HEK293 (cell line): ENCODE measurements around the gene C16orf82.

ENCODE experiments used
- CTCF ChIA-PET: fragments of 350-600 bp; formaldehyde crosslinking; extraction: SDS; loops from one replicate; lab custom pipeline; 2021; ENCODE audit warnings: antibody characterized with exemption; lab: Yijun Ruan, JAX
- POLR2A ChIA-PET: fragments of 300-600 bp; formaldehyde crosslinking; extraction: SDS; loops from one replicate; lab custom pipeline; 2020; ENCODE audit warnings: antibody characterized with exemption, inconsistent platforms; lab: Yijun Ruan, JAX
- H3K27ac ChIP-seq: fragments of 200-500 bp; sonication (Bioruptor generic); 2 replicates; pipeline ENCODE4 v1.5.1; 2014; ENCODE audit warnings: low read depth, low read length, control low read depth, inconsistent platforms; ENCODE audit errors: extremely low read depth
- H3K36me3 ChIP-seq, 2 experiments: fragments of 200-500 bp in 1 of 2; sonication (Bioruptor generic) in 1 of 2; 1 replicate in 1 of 2; 2 replicates in 1 of 2; pipeline ENCODE4 v1.5.1; 2014 to 2017; ENCODE audit warnings: inconsistent platforms in 2 of 2, low read length in 2 of 2; ENCODE audit not compliant: control insufficient read depth in 2 of 2, insufficient read depth in 1 of 2
- H3K4me1 ChIP-seq: fragments of 200-500 bp; sonication (Bioruptor generic); 2 replicates; pipeline ENCODE4 v1.5.1; 2014; ENCODE audit warnings: mild to moderate bottlenecking, low read length, inconsistent platforms; ENCODE audit not compliant: control insufficient read depth, insufficient read depth
- H3K4me3 ChIP-seq: 2 replicates; pipeline ENCODE4 v1.5.1; 2011; ENCODE audit warnings: low read depth, mild to moderate bottlenecking, control low read depth, low read length, moderate library complexity
- H3K9me3 ChIP-seq: fragments of 200-500 bp; sonication (Bioruptor generic); 2 replicates; pipeline ENCODE4 v1.5.1; 2014; ENCODE audit warnings: low read depth, low read length, inconsistent platforms; ENCODE audit not compliant: control insufficient read depth, insufficient read depth
- HOXA7 ChIP-seq: sonication (generic); formaldehyde crosslinking; IDR thresholded peaks from 2 replicates; pipeline ENCODE4 v1.8.1; 2022; ENCODE audit warnings: missing genetic modification reagents, borderline replicate concordance
- INSM2 ChIP-seq: fragments of 450-650 bp; formaldehyde crosslinking; IDR thresholded peaks from 2 replicates; pipeline ENCODE4 v1.5.1; 2016; ENCODE audit warnings: missing biosample characterization, missing genetic modification characterization
- SP3 ChIP-seq: fragments of 450-650 bp; formaldehyde crosslinking; IDR thresholded peaks from 2 replicates; pipeline ENCODE4 v1.5.1; 2016; ENCODE audit warnings: missing biosample characterization, missing genetic modification characterization
- TSHZ1 ChIP-seq: fragments of 450-650 bp; formaldehyde crosslinking; IDR thresholded peaks from 2 replicates; pipeline ENCODE4 v1.5.1; 2016; ENCODE audit warnings: missing biosample characterization, missing genetic modification characterization, borderline replicate concordance
- ZBTB17 ChIP-seq: fragments of 450-650 bp; formaldehyde crosslinking; IDR thresholded peaks from 2 replicates; pipeline ENCODE4 v1.5.1; 2016; ENCODE audit warnings: missing biosample characterization, missing genetic modification characterization
- ZBTB44 ChIP-seq: fragments of 450-650 bp; IDR thresholded peaks from 2 replicates; pipeline ENCODE4 v1.5.1; 2018; ENCODE audit warnings: missing biosample characterization, mild to moderate bottlenecking, missing genetic modification characterization
- ZNF175 ChIP-seq: fragments of 450-650 bp; formaldehyde crosslinking; IDR thresholded peaks from 2 replicates; pipeline ENCODE4 v1.5.1; 2016; ENCODE audit warnings: missing biosample characterization, missing genetic modification characterization
- ZNF350 ChIP-seq: fragments of 450-650 bp; formaldehyde crosslinking; IDR thresholded peaks from 2 replicates; pipeline ENCODE4 v1.5.0; 2017; ENCODE audit warnings: missing biosample characterization, mild to moderate bottlenecking, missing genetic modification characterization
- ZNF449 ChIP-seq: fragments of 450-650 bp; formaldehyde crosslinking; IDR thresholded peaks from 2 replicates; pipeline ENCODE4 v1.5.1; 2017; ENCODE audit warnings: missing biosample characterization, mild to moderate bottlenecking, missing genetic modification characterization, moderate library complexity
- ZNF529 ChIP-seq: fragments of 450-650 bp; formaldehyde crosslinking; IDR thresholded peaks from 2 replicates; pipeline ENCODE4 v1.5.1; 2017; ENCODE audit warnings: missing genetic modification characterization, missing biosample characterization; ENCODE audit not compliant: insufficient replicate concordance
- ZNF610 ChIP-seq: fragments of 450-650 bp; formaldehyde crosslinking; IDR thresholded peaks from 2 replicates; pipeline ENCODE4 v1.5.1; 2016; ENCODE audit warnings: missing biosample characterization, missing genetic modification characterization, borderline replicate concordance
- ZNF704 ChIP-seq: fragments of 450-650 bp; formaldehyde crosslinking; IDR thresholded peaks from 2 replicates; pipeline ENCODE4 v1.5.1; 2016; ENCODE audit warnings: missing biosample characterization, missing genetic modification characterization
- ZNF747 ChIP-seq: fragments of 450-650 bp; formaldehyde crosslinking; IDR thresholded peaks from 2 replicates; pipeline ENCODE4 v1.5.1; 2016; ENCODE audit warnings: missing biosample characterization, missing genetic modification characterization
- ZNF830 ChIP-seq: fragments of 450-650 bp; IDR thresholded peaks from 2 replicates; pipeline ENCODE4 v1.5.0; 2018; ENCODE audit warnings: missing biosample characterization, missing genetic modification characterization, low read depth, mild to moderate bottlenecking, moderate library complexity
- TF ChIP-seq, protein P1 (sequence below): fragments of 450-650 bp; formaldehyde crosslinking; IDR thresholded peaks from 2 replicates; pipeline ENCODE4 v1.5.1; 2017; ENCODE audit warnings: missing biosample characterization, missing genetic modification characterization

The C16orf82 gene

DNA sequence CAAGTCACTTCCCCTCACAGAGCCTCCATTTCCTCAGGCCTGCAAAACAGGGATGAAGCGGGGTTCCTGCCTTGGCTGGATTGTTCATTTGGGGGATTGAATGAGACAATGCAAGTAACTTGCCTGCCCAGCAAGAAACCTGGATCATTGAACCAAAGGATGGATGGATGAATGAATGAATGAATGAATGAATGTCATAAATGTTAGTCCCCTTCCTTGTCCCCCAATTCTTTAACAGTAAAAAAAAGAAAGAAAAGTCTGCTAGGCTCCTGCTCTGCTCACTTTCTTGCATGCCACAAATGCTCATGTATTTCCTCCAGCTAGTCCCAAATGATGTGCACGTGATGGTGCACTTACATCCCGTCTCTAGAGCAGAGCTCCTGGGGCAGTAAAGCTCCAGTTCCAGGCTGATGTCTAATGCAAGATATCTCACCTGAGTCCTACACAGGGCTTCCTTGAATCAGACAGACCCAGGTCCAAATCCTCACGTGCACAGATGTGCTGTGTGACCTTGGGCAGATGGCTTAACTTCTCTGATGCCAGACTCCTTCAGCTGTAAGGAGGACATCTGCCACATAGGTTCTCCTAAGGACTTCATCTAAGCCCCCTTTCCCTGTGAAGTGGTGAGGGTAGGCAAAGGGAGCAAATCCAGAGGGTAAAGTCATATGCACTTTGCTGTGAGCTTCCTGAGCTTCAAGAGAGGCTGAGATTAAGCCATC lies 45.5 kb downstream of the C16orf82 start:
- Histone ChIP-seq H3K4me3 (no peak overlapping the region), H3K36me3 (no peaks in the 10 kb centered on the region), H3K27ac (no peak overlapping the region), H3K4me1 (no peaks in the 10 kb centered on the region), H3K9me3 (no peaks in the 10 kb centered on the region; the same call in 1 of the 2 replicates)
- ChIA-PET POLR2A (no interaction called here), CTCF (interaction anchor here (0.6 kb wide), 1 partner anchor 621 kb away, joined by 3 read pairs; no protein-coding TSS in a partner anchor)
- TF ChIP-seq ZNF830 (tag by site-specific recombination) (no peak), SP3 (no peak), ZNF449 (tag by site-specific recombination) (no peak), ZBTB17 (no peak)
- TF ChIP-seq, protein P1, sequence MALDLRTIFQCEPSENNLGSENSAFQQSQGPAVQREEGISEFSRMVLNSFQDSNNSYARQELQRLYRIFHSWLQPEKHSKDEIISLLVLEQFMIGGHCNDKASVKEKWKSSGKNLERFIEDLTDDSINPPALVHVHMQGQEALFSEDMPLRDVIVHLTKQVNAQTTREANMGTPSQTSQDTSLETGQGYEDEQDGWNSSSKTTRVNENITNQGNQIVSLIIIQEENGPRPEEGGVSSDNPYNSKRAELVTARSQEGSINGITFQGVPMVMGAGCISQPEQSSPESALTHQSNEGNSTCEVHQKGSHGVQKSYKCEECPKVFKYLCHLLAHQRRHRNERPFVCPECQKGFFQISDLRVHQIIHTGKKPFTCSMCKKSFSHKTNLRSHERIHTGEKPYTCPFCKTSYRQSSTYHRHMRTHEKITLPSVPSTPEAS, result no peak

DNA sequence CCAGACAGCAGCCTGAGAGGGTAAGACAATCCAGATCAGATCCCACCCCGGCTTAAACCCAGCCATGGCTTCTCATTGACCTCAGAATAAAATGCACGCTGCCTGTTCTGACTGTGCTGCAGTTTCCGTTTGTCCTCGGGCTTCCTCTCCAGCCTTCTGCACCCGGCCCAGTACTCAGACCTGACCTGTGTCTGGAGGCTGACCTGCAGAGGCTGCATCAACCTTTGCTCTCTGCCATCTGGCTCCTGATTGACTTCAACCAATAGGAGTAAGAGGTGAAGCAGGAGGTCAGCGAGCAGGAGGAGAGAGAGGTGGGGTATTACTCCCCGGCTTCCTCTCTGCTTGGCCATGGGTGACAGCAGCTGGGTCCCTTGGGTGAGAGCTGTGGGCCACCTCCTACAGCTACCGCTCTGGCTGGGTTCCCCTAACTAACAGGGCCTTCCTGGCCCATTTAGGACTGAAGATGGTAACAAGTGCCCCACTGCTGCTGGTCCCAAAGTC lies 46.7 kb downstream of the C16orf82 start:
- no peak overlapping the region for H3K4me3 ChIP-seq
- CTCF ChIA-PET, result interaction anchor here (0.7 kb wide), 1 partner anchor 262 kb away, joined by 3 read pairs; no protein-coding TSS in a partner anchor
- POLR2A ChIA-PET, result no interaction called here

More for the DNA sequence above, 46.7 kb downstream of the C16orf82 start:
- H3K4me1 ChIP-seq, result no peaks in the 10 kb centered on the region
- H3K36me3 ChIP-seq, result no peaks in the 10 kb centered on the region
- TF ChIP-seq ZNF704 (tag by site-specific recombination) (no peak), ZBTB44 (no peak), ZNF610 (tag by site-specific recombination) (no peak), ZNF529 (tag by site-specific recombination) (no peak), HOXA7 (CRISPR knock-in tag) (no peak), ZNF350 (tag by site-specific recombination) (no peak), INSM2 (tag by site-specific recombination) (no peak), TSHZ1 (tag by site-specific recombination) (no peak), ZNF175 (tag by site-specific recombination) (no peak), ZNF747 (no peak)
- TF ChIP-seq, all 188 proteins: peak for 0
- no peak overlapping the region for H3K27ac ChIP-seq
- H3K9me3 ChIP-seq, result no peaks in the 10 kb centered on the region; the same call in 1 of the 2 replicates
